Muscle of back (tissue), 11 donors: ENCODE measurements around the gene KRTAP4-16. TPM values are rescaled to one million over a fixed set of nuclear protein-coding genes. Genes with fewer than 3 reads are reported as not detected.
"Not testable (repeated sequence)": the region's sequence is repeated elsewhere in the genome, so short reads cannot be mapped to it uniquely, and the experiment has no call there.

Source experiments
- DNase-seq, 3 donors: peaks; one replicate each; pipeline versions ENCODE4 v3.0.0 to v3.0.0-alpha.2; 2013
- polyA plus RNA-seq, 10 donors: library from polyadenylated mRNA; unstranded; fragments of 120-200 nt; gene quantifications; one replicate each; pipeline ENCODE4 v1.2.1, GENCODE V29; 2013; ENCODE audit not compliant: insufficient read length in 10 of 10

KRTAP4-16 gene
- polyA plus RNA-seq, 10 donors, result not detected

GRCh38 chr17:41076788-41077187 lies 25.2 kb downstream of the KRTAP4-16 start:
- no peak for DNase-seq

DNA sequence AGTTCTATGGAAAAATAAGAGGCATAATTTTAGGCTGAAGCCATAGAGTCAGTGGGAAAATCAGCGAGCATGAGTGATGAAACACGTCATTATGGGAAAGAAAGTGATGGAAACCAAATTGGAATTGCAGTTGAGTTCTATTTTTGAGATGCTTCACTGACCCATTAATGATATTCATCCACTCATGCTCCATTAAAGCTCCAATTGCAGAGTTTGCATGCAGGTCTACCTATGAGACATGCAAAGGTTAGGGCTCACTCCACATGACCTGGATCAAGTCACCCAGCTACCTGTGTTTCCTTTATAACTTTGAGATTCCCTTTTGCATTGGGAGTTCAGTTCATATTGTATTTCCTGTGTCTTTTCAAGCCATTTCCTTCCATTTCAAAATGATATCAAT lies 28.3 kb downstream of the KRTAP4-16 start:
- no peak for DNase-seq

- DNase-seq, result no peak
Measured at GRCh38 chr17:41071606-41072360, 30.2 kb downstream of the KRTAP4-16 start.

- no peak for DNase-seq
Measured at GRCh38 chr17:41069031-41069430, 33.0 kb downstream of the KRTAP4-16 start.

GRCh38 chr17:41067281-41067680 lies 34.7 kb downstream of the KRTAP4-16 start:
- no peak for DNase-seq

- DNase-seq, result peak in 1 of 3 donors; percentile 76
Measured at GRCh38 chr17:41065829-41066624, 36.0 kb downstream of the KRTAP4-16 start, which contains the start of gene KRTAP2-4. TSS of gene KRTAP2-4 (minus strand) at chr17:41065879. CDS start at chr17:41065845, 34 bp downstream.

DNA sequence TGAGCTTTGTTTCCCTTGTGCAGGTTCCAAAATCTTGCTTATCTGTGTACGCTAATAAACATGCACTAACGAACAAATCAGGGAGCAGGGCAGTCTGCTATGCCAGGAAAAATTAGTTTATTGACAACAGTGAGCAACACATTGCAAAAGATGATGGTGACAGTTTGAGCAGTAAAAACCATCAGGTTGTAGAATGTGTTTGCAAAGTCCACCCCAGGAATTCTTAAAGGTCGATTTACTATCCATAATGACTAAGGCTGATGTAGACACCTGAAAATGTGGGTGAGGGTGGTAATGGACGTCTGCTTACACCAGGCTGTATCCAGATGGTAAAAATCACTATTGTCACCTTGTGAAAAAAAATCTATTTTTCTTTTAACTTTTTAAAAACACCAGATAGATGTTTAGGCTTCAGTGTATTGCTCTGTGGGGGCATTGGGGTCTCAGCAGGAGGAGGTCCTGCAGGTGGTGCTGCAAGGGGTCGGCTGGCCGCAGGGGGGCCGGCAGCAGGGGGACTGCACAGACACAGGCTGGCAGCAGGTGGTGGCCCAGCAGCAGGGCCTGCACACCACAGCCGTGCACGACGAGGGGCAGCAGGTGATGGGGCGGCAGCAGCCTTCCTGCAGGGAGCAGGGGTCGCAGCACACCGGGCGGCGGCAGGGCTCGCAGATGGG lies 36.9 kb downstream of the KRTAP4-16 start:
- not testable (repeated sequence) for DNase-seq

DNA sequence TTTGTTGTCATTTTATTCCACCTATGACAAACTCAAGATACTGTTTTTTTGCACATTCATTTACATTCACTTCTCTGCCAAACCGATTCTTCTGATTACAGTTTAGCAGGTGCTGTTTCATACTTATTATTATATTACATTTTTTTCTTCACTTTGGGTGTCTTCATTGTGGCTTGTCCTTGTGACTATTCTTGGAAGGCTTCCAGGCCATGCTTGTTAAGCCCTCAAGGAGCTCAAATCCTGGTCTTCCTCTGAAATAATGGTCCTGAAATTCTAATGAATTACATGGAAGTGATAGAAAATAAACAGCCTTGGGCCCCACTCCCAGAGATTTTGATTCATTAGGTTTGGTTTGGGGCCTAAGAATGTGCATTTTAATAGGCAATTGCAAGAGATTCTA lies 37.7 kb downstream of the KRTAP4-16 start:
- no peak for DNase-seq

DNA sequence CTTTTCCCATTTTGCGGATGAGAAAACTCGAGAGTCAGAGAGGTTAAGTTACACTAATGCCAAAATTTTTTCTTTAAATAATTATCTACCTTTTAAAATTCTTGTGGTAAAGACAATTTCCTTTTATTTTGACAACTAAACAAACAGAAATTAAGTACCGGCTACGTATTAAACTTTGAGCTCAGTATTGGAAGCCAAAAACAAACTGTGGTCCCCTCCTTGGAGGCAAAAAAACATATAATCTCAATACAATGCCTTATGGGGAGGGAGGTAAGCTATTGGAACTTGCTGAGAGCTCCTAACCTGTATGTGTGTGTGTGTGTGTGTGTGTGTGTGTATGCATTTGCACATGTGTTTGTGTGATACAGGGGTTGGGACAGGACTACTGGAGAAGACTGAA lies 38.6 kb downstream of the KRTAP4-16 start:
- DNase-seq, result no peak

DNA sequence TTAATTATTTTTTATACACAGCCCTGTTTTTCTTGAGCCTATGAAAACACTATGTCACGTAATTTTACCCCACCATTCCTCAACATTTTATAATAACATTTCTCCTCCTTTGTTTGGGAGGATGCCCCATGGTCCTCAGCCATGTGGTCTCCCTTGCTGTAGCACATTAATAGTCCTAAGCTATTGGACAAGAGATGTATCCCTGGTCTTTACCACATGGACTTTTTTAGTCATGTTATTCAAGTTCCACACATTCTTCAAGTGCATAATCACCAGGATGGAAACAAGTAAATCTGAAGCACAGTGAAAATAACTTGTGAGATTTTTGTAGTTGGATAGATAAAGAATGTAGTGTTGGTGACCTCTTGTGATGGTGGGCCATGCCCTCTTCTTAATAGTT lies 40.0 kb downstream of the KRTAP4-16 start:
- DNase-seq, result peak in 1 of 3 donors; percentile 93

DNA sequence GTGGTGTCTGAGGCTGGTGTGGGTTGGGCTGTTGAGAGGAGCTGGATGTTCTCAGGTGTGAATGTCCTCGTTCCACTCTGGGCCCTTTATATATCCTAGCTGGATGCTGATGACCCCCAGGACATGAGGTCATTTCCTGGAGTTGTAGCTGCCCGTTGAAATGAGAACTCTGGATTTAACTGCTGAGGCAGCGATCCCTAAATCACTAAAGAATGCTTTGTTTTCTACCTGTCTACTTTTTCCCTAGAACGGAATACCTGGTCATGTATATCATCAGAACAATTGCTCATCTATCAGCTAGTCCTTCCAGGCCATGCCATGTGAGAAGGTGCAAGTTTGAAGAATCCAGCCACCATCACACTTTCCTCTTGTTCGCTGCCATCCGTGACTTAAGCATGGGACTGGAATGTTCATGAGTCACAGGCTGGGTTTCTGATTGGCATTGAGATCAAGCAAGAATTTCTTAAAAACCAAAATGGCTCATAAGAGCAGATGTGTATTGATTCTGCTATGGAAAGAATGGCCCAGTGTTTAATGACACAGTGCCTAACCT lies 41.9 kb downstream of the KRTAP4-16 start, which contains the start of gene KRTAP2-3:
KRTAP2-3 (minus strand) TSS at position 63 of the 553 bp plus-strand sequence. CDS start 64 bp downstream, outside the sequence.
- peak in 1 of 3 donors; percentile 92 for DNase-seq

GRCh38 chr17:41059276-41060051 lies 42.5 kb downstream of the KRTAP4-16 start:
- DNase-seq, result peak in 1 of 3 donors; percentile 83

DNA sequence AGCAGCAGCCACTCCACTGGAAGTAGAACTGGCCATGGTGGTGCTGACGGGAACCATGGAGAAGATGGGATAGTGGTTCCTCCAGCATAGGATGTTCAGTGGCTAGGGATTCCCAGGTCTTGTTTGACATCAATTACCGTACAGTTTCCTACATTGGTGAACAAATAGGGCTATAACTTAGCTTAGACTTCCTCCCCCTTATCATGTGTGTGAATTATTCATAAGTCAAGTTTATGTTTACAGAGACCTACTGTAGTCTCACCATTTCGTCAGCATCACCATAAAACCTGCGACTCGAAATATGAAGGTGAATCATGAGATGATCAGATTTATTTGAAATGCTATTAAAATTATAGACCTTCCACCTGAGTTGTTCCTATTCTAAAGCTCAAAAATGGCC lies 43.3 kb downstream of the KRTAP4-16 start:
- no peak for DNase-seq

- DNase-seq, result no peak
Measured at GRCh38 chr17:41057547-41057946, 44.5 kb downstream of the KRTAP4-16 start.

GRCh38 chr17:41055130-41055529 lies 46.9 kb downstream of the KRTAP4-16 start, which contains the start of gene KRTAP2-2:
TSS of gene KRTAP2-2 (minus strand) at chr17:41055230. CDS start at chr17:41055211, 19 bp downstream.
- not testable (repeated sequence) for DNase-seq

GRCh38 chr17:41054556-41054955 lies 47.5 kb downstream of the KRTAP4-16 start:
- not testable (repeated sequence) for DNase-seq

GRCh38 chr17:41054025-41054424 lies 48.0 kb downstream of the KRTAP4-16 start:
- DNase-seq, result no peak

GRCh38 chr17:41052566-41052965 lies 49.4 kb downstream of the KRTAP4-16 start:
- DNase-seq, result peak in 1 of 3 donors; percentile 25
